MCF 10A (cell line): ENCODE measurements around the gene ARL15. TPM values are rescaled to one million over a fixed set of nuclear protein-coding genes. Genes with fewer than 3 reads are reported as not detected.

Experiments used
- BruUV-seq: library from RNA; stranded (reverse); fragments of 400-500 nt; replicated peaks from 2 replicates; lab custom pipeline; 2021; lab: Mats Ljungman, UMichigan
- CTCF ChIA-PET: fragments of 300-600 bp; sonication (Branson Sonifier 250); formaldehyde crosslinking; extraction: SDS; loops from one replicate; lab custom pipeline; 2021; ENCODE audit warnings: antibody characterized with exemption, inconsistent platforms; lab: Yijun Ruan, JAX
- POLR2A ChIA-PET: fragments of 300-600, 350-650 bp; sonication (Branson Sonifier 250); formaldehyde crosslinking; extraction: SDS; loops from one replicate; lab custom pipeline; 2020; ENCODE audit warnings: antibody characterized with exemption, inconsistent platforms; lab: Yijun Ruan, JAX
- DNase-seq: peaks from one replicate; pipeline ENCODE4 v3.0.0-alpha.2; 2018; ENCODE audit not compliant: unreplicated experiment
- H3K27ac Mint-ChIP-seq: one replicate; pipeline ENCODE4 v1.8.0; 2022; ENCODE audit warnings: mild to moderate bottlenecking, low read depth, mixed read lengths; ENCODE audit not compliant: unreplicated experiment
- H3K27me3 Mint-ChIP-seq: one replicate; pipeline ENCODE4 v1.8.0; 2022; ENCODE audit warnings: mixed read lengths; ENCODE audit not compliant: insufficient read depth, unreplicated experiment
- H3K36me3 Mint-ChIP-seq: one replicate; pipeline ENCODE4 v1.8.0; 2022; ENCODE audit warnings: mild to moderate bottlenecking, moderate library complexity, mixed read lengths; ENCODE audit not compliant: insufficient read depth, unreplicated experiment
- H3K4me1 Mint-ChIP-seq: one replicate; pipeline ENCODE4 v1.8.0; 2022; ENCODE audit warnings: mixed read lengths; ENCODE audit not compliant: insufficient read depth, unreplicated experiment
- H3K4me3 Mint-ChIP-seq: one replicate; pipeline ENCODE4 v1.8.0; 2022; ENCODE audit warnings: mild to moderate bottlenecking, moderate library complexity, mixed read lengths; ENCODE audit not compliant: unreplicated experiment
- H3K9me3 Mint-ChIP-seq: one replicate; pipeline ENCODE4 v1.8.0; 2022; ENCODE audit warnings: mixed read lengths; ENCODE audit not compliant: unreplicated experiment
- CTCF ChIP-seq: fragments of 200-600 bp; IDR thresholded peaks from one replicate; pipeline ENCODE4 v1.8.0; 2022; ENCODE audit warnings: antibody characterized with exemption, mild to moderate bottlenecking; ENCODE audit not compliant: unreplicated experiment
- intact Hi-C: fragments of 100-400 bp; cut with micrococcal nuclease; formaldehyde crosslinking; loops from 2 replicates; pipeline ENCODE4 v1.14.1; 2022
- total RNA-seq: library from RNA; stranded (reverse); gene quantifications from 2 replicates; pipeline ENCODE4 v1.2.3, GENCODE V29; 2022

Gene ARL15
- total RNA-seq, 1 experiment from 2014 or later, result 11.3 TPM

GRCh38 chr5:54288568-54289217 lies 21.7 kb downstream of the ARL15 start:
- Mint-ChIP-seq H3K27ac (no peak overlapping the region), H3K9me3 (no peaks in the 10 kb centered on the region), H3K4me3 (no peak overlapping the region), H3K4me1 (no peaks in the 10 kb centered on the region), H3K36me3 (no peaks in the 10 kb centered on the region), H3K27me3 (no peaks in the 10 kb centered on the region)
- no peak for TF ChIP-seq CTCF
- intact Hi-C loops, result no loop called here
- no TSS peak for BruUV-seq
- DNase-seq, result no peak
- ChIA-PET CTCF (interaction anchor here (0.5 kb wide), 1 partner anchor 10 kb away, joined by 3 read pairs; no protein-coding TSS in a partner anchor), POLR2A (interaction anchor here (0.7 to 1.4 kb wide), 3 partner anchors 11 to 616 kb away, joined by 3 to 4 read pairs (median 3); no protein-coding TSS in a partner anchor)

- DNase-seq, result no peak
- Mint-ChIP-seq H3K4me1 (no peaks in the 10 kb centered on the region), H3K36me3 (no peaks in the 10 kb centered on the region), H3K4me3 (no peak overlapping the region), H3K27ac (no peak overlapping the region), H3K9me3 (no peaks in the 10 kb centered on the region), H3K27me3 (no peaks in the 10 kb centered on the region)
- intact Hi-C loops, result no loop called here
- ChIA-PET CTCF (interaction anchor here (0.8 kb wide), 1 partner anchor 134 kb away, joined by 4 read pairs; no protein-coding TSS in a partner anchor), POLR2A (interaction anchor here (0.7 to 1.3 kb wide), 2 partner anchors 9 to 15 kb away, joined by 3 read pairs; no protein-coding TSS in a partner anchor)
- no TSS peak for BruUV-seq
- no peak for TF ChIP-seq CTCF
Measured at GRCh38 chr5:54285686-54286085, 24.7 kb downstream of the ARL15 start.

- Mint-ChIP-seq H3K9me3 (no peaks in the 10 kb centered on the region), H3K4me1 (no peaks in the 10 kb centered on the region), H3K36me3 (no peaks in the 10 kb centered on the region), H3K27ac (no peak overlapping the region), H3K27me3 (no peaks in the 10 kb centered on the region), H3K4me3 (no peak overlapping the region)
- BruUV-seq, result no TSS peak
- ChIA-PET POLR2A (no interaction called here), CTCF (interaction anchor here (0.6 to 1.0 kb wide), 3 partner anchors 41 to 407 kb away, joined by 3 to 5 read pairs (median 3); no protein-coding TSS in a partner anchor)
- DNase-seq, result no peak
- intact Hi-C loops, result no loop called here
- no peak for TF ChIP-seq CTCF
Measured at GRCh38 chr5:54284586-54284985, 25.8 kb downstream of the ARL15 start.

- Mint-ChIP-seq H3K9me3 (no peaks in the 10 kb centered on the region), H3K4me1 (no peaks in the 10 kb centered on the region), H3K4me3 (no peak overlapping the region), H3K27ac (no peak overlapping the region), H3K36me3 (no peaks in the 10 kb centered on the region), H3K27me3 (no peaks in the 10 kb centered on the region)
- no peak for DNase-seq
- TF ChIP-seq CTCF, result no peak
- ChIA-PET CTCF (interaction anchor here (0.6 to 1.5 kb wide), 2 partner anchors 28 to 206 kb away, joined by 3 to 4 read pairs; partner anchors contain the start of gene ARL15), POLR2A (no interaction called here)
- no TSS peak for BruUV-seq
- intact Hi-C loops, result no loop called here
Measured at GRCh38 chr5:54282876-54283275, 27.5 kb downstream of the ARL15 start.
